ENCODE results near the gene ZNF398.

GRCh38 chr7:149225106-149225505, 77.9 kb downstream of the ZNF398 start:
- TF ChIP-seq CTCF (IDR thresholded peaks at IDR 0.05; ENCODE audit: insufficient read depth, low read depth, low read length), result no peak
- TF ChIP-seq EZH2 (IDR thresholded peaks at IDR 0.05; ENCODE audit: insufficient read depth, low read length), result no peak

All from astrocyte (in vitro differentiated cells and primary cell).